A549 (cell line): ENCODE data around the gene UVRAG. TPM values are rescaled to one million over a fixed set of nuclear protein-coding genes. Genes with fewer than 3 reads are reported as not detected.

Source experiments
- ATAC-seq, 2 experiments: fragments of 200-7000 bp in 1 of 2; fragments of >200 bp in 1 of 2; cut with Nextera tagmentation in 1 of 2; cut with Tn5 transposase in 1 of 2; 3 replicates each; pipeline versions ENCODE4 v1.8.0 to v1.9.1; 2018 to 2020; ENCODE audit warnings: mild to moderate bottlenecking in 1 of 2, moderate library complexity in 1 of 2
- CTCF ChIA-PET: fragments of 300-600 bp; sonication (Branson Sonifier 250); formaldehyde crosslinking; extraction: SDS; loops from one replicate; lab custom pipeline; 2021; ENCODE audit warnings: antibody characterized with exemption, inconsistent platforms; lab: Yijun Ruan, JAX
- POLR2A ChIA-PET: fragments of 350-600 bp; formaldehyde crosslinking; extraction: SDS; loops from one replicate; lab custom pipeline; 2021; ENCODE audit warnings: antibody characterized with exemption, inconsistent platforms; lab: Yijun Ruan, JAX
- DNase-seq, 2 experiments: peaks; one replicate each; pipeline versions ENCODE4 v3.0.0 to v3.0.0-alpha.2; 2011 to 2016; ENCODE audit warnings: low read depth in 1 of 2, low spot score in 1 of 2
- FAIRE-seq: peaks from 2 replicates; lab custom pipeline; 2011; peaks lifted over from hg19 to GRCh38; lab: Jason Lieb, UNC
- H3K27ac ChIP-seq, 2 experiments: fragments of >200 bp; sonication (Bioruptor Twin); formaldehyde crosslinking; 3 replicates each; pipeline ENCODE4 v1.5.1; 2016 to 2017
- H3K4me1 ChIP-seq: fragments of >200 bp; sonication (Bioruptor Twin); formaldehyde crosslinking; 3 replicates; pipeline ENCODE4 v1.6.1; 2016
- H3K4me2 ChIP-seq: fragments of >200 bp; sonication (Bioruptor Twin); formaldehyde crosslinking; 3 replicates; pipeline ENCODE4 v1.6.1; 2016
- H3K4me3 ChIP-seq: fragments of >200 bp; sonication (Bioruptor Twin); formaldehyde crosslinking; 3 replicates; pipeline ENCODE4 v1.5.1; 2016
- H3K9me3 ChIP-seq: fragments of >200 bp; sonication (Bioruptor Twin); formaldehyde crosslinking; 3 replicates; pipeline ENCODE4 v1.6.1; 2016
- BHLHE40 ChIP-seq: IDR thresholded peaks from 2 replicates; pipeline ENCODE4 v1.6.1; 2012; ENCODE audit warnings: low read depth, low read length, inconsistent platforms
- CBX2 ChIP-seq: fragments of 200-600 bp; sonication (generic); IDR thresholded peaks from 2 replicates; pipeline ENCODE4 v1.6.1; 2016; ENCODE audit warnings: low read depth, mild to moderate bottlenecking, borderline replicate concordance
- CBX8 ChIP-seq: fragments of 200-600 bp; sonication (generic); IDR thresholded peaks from 2 replicates; pipeline ENCODE4 v1.6.1; 2016
- CHD2 ChIP-seq: fragments of 150-350 bp; IDR thresholded peaks from 2 replicates; pipeline ENCODE4 v1.6.1; 2014; ENCODE audit warnings: low read length; ENCODE audit not compliant: partially characterized antibody
- CHD4 ChIP-seq: fragments of 200-600 bp; sonication (generic); IDR thresholded peaks from 2 replicates; pipeline ENCODE4 v1.6.1; 2016; ENCODE audit warnings: antibody characterized with exemption, mild to moderate bottlenecking, borderline replicate concordance
- EHF ChIP-seq: fragments of 250-450 bp; sonication (Bioruptor Pico); IDR thresholded peaks from 2 replicates; pipeline ENCODE4 v1.5.0; 2020; ENCODE audit warnings: mild to moderate bottlenecking
- FOSB ChIP-seq: fragments of 250-450 bp; sonication (Bioruptor Pico); IDR thresholded peaks from 2 replicates; pipeline ENCODE4 v1.5.0; 2020; ENCODE audit warnings: mild to moderate bottlenecking, moderate library complexity
- HEYL ChIP-seq: fragments of 250-450 bp; sonication (Bioruptor Pico); IDR thresholded peaks from 2 replicates; pipeline ENCODE4 v1.8.0; 2021; ENCODE audit warnings: mild to moderate bottlenecking, moderate library complexity
- JUNB ChIP-seq: fragments of >200 bp; sonication (Bioruptor Twin); formaldehyde crosslinking; IDR thresholded peaks from 2 replicates; pipeline ENCODE4 v1.6.1; 2016
- RCOR1 ChIP-seq: fragments of 150-350 bp; IDR thresholded peaks from 2 replicates; pipeline ENCODE4 v1.6.1; 2014; ENCODE audit warnings: antibody characterized with exemption, low read length, low read depth
- RFX5 ChIP-seq: fragments of 450-650 bp; IDR thresholded peaks from 2 replicates; pipeline ENCODE4 v1.7.1; 2014; ENCODE audit warnings: antibody characterized with exemption, mild to moderate bottlenecking, moderate library complexity
- RNF2 ChIP-seq: fragments of 200-600 bp; sonication (generic); IDR thresholded peaks from 2 replicates; pipeline ENCODE4 v1.6.1; 2016; ENCODE audit warnings: low read depth, mild to moderate bottlenecking, antibody characterized with exemption, moderate library complexity, borderline replicate concordance
- SREBF2 ChIP-seq: fragments of 450-650 bp; IDR thresholded peaks from 2 replicates; pipeline ENCODE4 v1.6.1; 2014; ENCODE audit warnings: mild to moderate bottlenecking, moderate library complexity
- ZSCAN20 ChIP-seq: fragments of 250-450 bp; sonication (Bioruptor Pico); IDR thresholded peaks from 2 replicates; pipeline ENCODE4 v1.8.0; 2022; ENCODE audit warnings: mild to moderate bottlenecking, moderate library complexity
- WGBS: methylation state at CpG from one replicate; pipeline ENCODE4 v1.1.6; 2017; ENCODE audit errors: missing lambda C conversion rate; 5-methylcytosine and 5-hydroxymethylcytosine counted together
- polyA plus RNA-seq, 4 experiments: library from polyadenylated mRNA; depleted of rRNA in 3 of 4; stranded (reverse); fragments of >200 nt; fragmentation: RNase III in 1 of 4; extraction: RNeasy Plus Mini Kit Qiagen cat#74134 plus additional on column Dnase treatment in 1 of 4; gene quantifications; 2 replicates in 3 of 4; 3 replicates in 1 of 4; pipeline ENCODE4 v1.2.3, GENCODE V29; 2011 to 2017
- TF ChIP-seq, protein P1 (sequence below): fragments of >200 bp; sonication (Bioruptor Twin); formaldehyde crosslinking; IDR thresholded peaks from 3 replicates; pipeline ENCODE4 v1.5.1; 2016
- TF ChIP-seq, protein P2 (sequence below): fragments of 250-450 bp; sonication (Bioruptor Pico); IDR thresholded peaks from 2 replicates; pipeline ENCODE4 v1.5.0; 2021; ENCODE audit warnings: mild to moderate bottlenecking, moderate library complexity, borderline replicate concordance
- TF ChIP-seq, protein P3 (sequence below): IDR thresholded peaks from 2 replicates; pipeline ENCODE4 v1.6.1; 2012; ENCODE audit warnings: low read depth, borderline replicate concordance
- TF ChIP-seq, protein P4 (sequence below): IDR thresholded peaks from 2 replicates; pipeline ENCODE4 v1.6.1; 2012
- TF ChIP-seq, protein P5 (sequence below): IDR thresholded peaks from 2 replicates; pipeline ENCODE4 v1.6.1; 2012

Gene UVRAG
- polyA plus RNA-seq, 2 of the 4 experiments (the other 2 are of a cell fraction), result 6.1 to 14.1 TPM

DNA sequence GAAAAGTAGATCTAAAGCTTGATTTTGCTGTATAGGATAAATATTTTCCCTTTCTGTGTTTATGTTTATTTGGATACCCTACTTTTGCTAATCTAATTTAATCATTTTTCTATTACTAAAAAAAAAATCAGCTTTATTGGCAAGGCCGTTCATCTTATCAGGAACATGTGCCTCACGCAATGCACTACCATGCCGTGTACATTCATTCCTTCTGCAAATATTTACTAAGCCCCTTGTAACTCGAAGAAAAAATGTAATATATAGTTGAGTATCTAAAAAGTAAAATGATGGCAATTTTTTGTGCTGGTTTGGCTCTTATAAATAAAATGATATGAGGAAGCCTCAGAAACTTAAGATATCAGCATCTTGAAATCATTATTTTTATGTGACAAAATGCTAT lies 8.9 kb downstream of the UVRAG start:
- POLR2A ChIA-PET, result no interaction called here
- no peak for TF ChIP-seq BHLHE40
- TF ChIP-seq, protein P1, sequence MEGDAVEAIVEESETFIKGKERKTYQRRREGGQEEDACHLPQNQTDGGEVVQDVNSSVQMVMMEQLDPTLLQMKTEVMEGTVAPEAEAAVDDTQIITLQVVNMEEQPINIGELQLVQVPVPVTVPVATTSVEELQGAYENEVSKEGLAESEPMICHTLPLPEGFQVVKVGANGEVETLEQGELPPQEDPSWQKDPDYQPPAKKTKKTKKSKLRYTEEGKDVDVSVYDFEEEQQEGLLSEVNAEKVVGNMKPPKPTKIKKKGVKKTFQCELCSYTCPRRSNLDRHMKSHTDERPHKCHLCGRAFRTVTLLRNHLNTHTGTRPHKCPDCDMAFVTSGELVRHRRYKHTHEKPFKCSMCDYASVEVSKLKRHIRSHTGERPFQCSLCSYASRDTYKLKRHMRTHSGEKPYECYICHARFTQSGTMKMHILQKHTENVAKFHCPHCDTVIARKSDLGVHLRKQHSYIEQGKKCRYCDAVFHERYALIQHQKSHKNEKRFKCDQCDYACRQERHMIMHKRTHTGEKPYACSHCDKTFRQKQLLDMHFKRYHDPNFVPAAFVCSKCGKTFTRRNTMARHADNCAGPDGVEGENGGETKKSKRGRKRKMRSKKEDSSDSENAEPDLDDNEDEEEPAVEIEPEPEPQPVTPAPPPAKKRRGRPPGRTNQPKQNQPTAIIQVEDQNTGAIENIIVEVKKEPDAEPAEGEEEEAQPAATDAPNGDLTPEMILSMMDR, result no peak
- no peak for TF ChIP-seq CHD4
- TF ChIP-seq FOSB, result no peak
- no peak for TF ChIP-seq HEYL (CRISPR knock-in tag)
- TF ChIP-seq RNF2, result no peak
- TF ChIP-seq EHF (CRISPR knock-in tag), result no peak
- no peak for TF ChIP-seq CBX8
- TF ChIP-seq, protein P2, sequence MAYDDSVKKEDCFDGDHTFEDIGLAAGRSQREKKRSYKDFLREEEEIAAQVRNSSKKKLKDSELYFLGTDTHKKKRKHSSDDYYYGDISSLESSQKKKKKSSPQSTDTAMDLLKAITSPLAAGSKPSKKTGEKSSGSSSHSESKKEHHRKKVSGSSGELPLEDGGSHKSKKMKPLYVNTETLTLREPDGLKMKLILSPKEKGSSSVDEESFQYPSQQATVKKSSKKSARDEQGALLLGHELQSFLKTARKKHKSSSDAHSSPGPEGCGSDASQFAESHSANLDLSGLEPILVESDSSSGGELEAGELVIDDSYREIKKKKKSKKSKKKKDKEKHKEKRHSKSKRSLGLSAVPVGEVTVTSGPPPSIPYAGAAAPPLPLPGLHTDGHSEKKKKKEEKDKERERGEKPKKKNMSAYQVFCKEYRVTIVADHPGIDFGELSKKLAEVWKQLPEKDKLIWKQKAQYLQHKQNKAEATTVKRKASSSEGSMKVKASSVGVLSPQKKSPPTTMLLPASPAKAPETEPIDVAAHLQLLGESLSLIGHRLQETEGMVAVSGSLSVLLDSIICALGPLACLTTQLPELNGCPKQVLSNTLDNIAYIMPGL (CRISPR knock-in tag), result no peak
- TF ChIP-seq ZSCAN20, result no peak
- no peak for TF ChIP-seq SREBF2
- TF ChIP-seq, protein P3, sequence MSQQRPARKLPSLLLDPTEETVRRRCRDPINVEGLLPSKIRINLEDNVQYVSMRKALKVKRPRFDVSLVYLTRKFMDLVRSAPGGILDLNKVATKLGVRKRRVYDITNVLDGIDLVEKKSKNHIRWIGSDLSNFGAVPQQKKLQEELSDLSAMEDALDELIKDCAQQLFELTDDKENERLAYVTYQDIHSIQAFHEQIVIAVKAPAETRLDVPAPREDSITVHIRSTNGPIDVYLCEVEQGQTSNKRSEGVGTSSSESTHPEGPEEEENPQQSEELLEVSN, result no peak
- no peak for TF ChIP-seq JUNB
- no peak for TF ChIP-seq RCOR1
- TF ChIP-seq, protein P4, sequence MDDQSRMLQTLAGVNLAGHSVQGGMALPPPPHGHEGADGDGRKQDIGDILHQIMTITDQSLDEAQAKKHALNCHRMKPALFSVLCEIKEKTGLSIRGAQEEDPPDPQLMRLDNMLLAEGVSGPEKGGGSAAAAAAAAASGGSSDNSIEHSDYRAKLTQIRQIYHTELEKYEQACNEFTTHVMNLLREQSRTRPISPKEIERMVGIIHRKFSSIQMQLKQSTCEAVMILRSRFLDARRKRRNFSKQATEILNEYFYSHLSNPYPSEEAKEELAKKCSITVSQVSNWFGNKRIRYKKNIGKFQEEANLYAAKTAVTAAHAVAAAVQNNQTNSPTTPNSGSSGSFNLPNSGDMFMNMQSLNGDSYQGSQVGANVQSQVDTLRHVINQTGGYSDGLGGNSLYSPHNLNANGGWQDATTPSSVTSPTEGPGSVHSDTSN, result no peak
- TF ChIP-seq RFX5, result no peak
- no peak for TF ChIP-seq CHD2
- TF ChIP-seq, all 56 proteins: peak for 0
- H3K9me3 ChIP-seq, result no peaks in the 10 kb centered on the region
- no peak overlapping the region for H3K27ac ChIP-seq
- WGBS, result 49% methylated on average over 4 of the region's 4 CpGs
- H3K4me3 ChIP-seq, result no peak overlapping the region
- CTCF ChIA-PET, result interaction anchor here (1.5 kb wide), 1 partner anchor 100 kb away, joined by 3 read pairs; no protein-coding TSS in a partner anchor
- FAIRE-seq, result no peak
- peaks cover 14% of the 10 kb centered on the region for H3K4me1 ChIP-seq
- DNase-seq, result no peak
- no peak for ATAC-seq
- H3K4me2 ChIP-seq, result peak overlapping the region; percentile 30; the same call in 2 of the 3 replicates

DNA sequence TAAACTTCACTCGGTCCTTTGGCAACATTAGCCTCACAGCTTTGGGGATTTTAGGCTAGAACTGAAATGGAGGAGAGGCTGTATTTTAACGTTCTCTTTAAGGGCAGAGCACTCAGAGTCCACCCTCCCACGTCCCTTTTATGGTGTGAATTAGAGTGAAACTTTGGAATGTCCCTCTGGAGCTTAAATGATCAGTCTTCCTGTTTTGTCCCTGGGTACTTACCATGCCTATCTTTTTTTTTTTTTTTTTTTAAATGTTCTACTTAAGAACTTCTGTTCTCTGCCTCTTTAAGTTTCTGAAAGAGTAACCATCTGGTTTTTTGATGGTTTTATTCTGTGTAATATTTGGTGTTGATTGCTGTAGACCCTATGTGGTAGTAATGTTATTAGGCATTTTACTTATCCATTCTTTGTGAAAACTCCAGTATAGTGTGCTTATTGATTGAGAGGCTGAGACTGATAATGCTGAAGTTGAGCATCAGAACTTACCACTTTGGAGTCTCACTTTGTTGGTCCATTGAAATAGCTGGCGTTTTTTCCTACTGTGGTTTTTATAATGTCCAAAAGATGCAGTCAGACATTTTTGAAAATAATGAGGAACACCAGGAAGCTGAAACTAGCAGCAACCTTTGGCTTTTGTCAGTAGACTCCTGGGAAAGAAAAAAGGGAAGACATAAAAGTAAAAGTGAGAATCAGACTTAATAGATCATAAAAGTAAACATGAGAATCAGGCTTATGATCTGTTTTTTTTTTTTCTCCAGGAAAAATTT lies 11.6 kb downstream of the UVRAG start:
- peaks cover 7% of the 10 kb centered on the region; the same call in 2 of the 3 replicates for H3K4me1 ChIP-seq
- no peak overlapping the region for H3K4me3 ChIP-seq
- 56% methylated on average over 4 of the region's 4 CpGs for WGBS
- H3K4me2 ChIP-seq, result no peak overlapping the region
- TF ChIP-seq CBX8 (no peak), RCOR1 (no peak), CBX2 (no peak)
- TF ChIP-seq, protein P2 (CRISPR knock-in tag), result no peak
- TF ChIP-seq, protein P5, sequence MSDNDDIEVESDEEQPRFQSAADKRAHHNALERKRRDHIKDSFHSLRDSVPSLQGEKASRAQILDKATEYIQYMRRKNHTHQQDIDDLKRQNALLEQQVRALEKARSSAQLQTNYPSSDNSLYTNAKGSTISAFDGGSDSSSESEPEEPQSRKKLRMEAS, result no peak
- FAIRE-seq (no peak), DNase-seq (no peak), ATAC-seq (no peak)
- ChIA-PET CTCF (interaction anchor here (0.7 to 2.6 kb wide), 4 partner anchors 10 to 325 kb away, joined by 3 to 13 read pairs (median 4); no protein-coding TSS in a partner anchor), POLR2A (interaction anchor here (1.0 kb wide), 1 partner anchor 41 kb away, joined by 4 read pairs; no protein-coding TSS in a partner anchor)
- H3K9me3 ChIP-seq, result no peaks in the 10 kb centered on the region
- H3K27ac ChIP-seq, result no peak overlapping the region
